HG02623 (cell line): ENCODE data around the gene OR51T1.

Experiments used
- ATAC-seq: cut with Tn5 transposase; IDR thresholded peaks from one replicate; pipeline ENCODE4 v1.9.1; 2021; ENCODE audit warnings: moderate library complexity; ENCODE audit not compliant: unreplicated experiment

OR51T1 gene

GRCh38 chr11:4924239-4924638 is 42.5 kb downstream of the OR51T1 start, which contains the start of gene OR51G1:
OR51G1 (minus strand) TSS chr11:4924339; CDS start chr11:4924339, 0 bp downstream.
- no peak for ATAC-seq

- ATAC-seq: no peak
These were observed 44.9 kb downstream of the OR51T1 start for GRCh38 chr11:4926608-4927007.
